ENCODE data around the gene TMEM39A.

The TMEM39A gene
- long read RNA-seq, full-length matches to known transcripts, result 118 of 195 reads
- long read RNA-seq, partial matches to known transcripts, result 13 of 195 reads
- long read RNA-seq, other reads (novel, unspliced or antisense), result 64 of 195 reads

- peak within 1 kb of the TSS; percentile 75 for H3K27ac ChIP-seq (replicated peaks)
- TF ChIP-seq CTCF (IDR thresholded peaks at IDR 0.05; ENCODE audit: insufficient read depth, low read length), result no peak
- TF ChIP-seq REST (IDR thresholded peaks at IDR 0.05; ENCODE audit: insufficient replicate concordance, low read depth), result peak; percentile 61
- peak; percentile 67 for TF ChIP-seq GABPA (IDR thresholded peaks at IDR 0.05; ENCODE audit: low read depth)
- peak; percentile 98 for TF ChIP-seq SPI1 (IDR thresholded peaks at IDR 0.05; ENCODE audit: borderline replicate concordance, low read depth)
- peak; percentile 99 for TF ChIP-seq POLR2AphosphoS5 (IDR thresholded peaks at IDR 0.05; ENCODE audit: low read depth)
- H3K27me3 ChIP-seq (ENCODE audit: insufficient read depth, poor library complexity, severe bottlenecking), result no peaks in the 10 kb centered on the region
- H3K4me3 ChIP-seq (replicated peaks; ENCODE audit: insufficient read depth, low read length), result peak within 1 kb of the TSS; percentile 97
- peak; percentile 95 to 99 for DNase-seq (ENCODE audit: low read depth in 1 of 2, low spot score in 1 of 2)
These were observed at the start of gene TMEM39A for GRCh38 chr3:119463171-119464169. Gene TMEM39A (minus strand): TSS chr3:119463615. CDS start chr3:119462074, 1,541 bp downstream.

- no peak overlapping the region for H3K4me3 ChIP-seq (replicated peaks; ENCODE audit: insufficient read depth, low read length)
- no peak overlapping the region for H3K27ac ChIP-seq (replicated peaks)
- no peak for DNase-seq (ENCODE audit: low read depth in 1 of 2, low spot score in 1 of 2)
- TF ChIP-seq SPI1 (IDR thresholded peaks at IDR 0.05; ENCODE audit: borderline replicate concordance, low read depth) (no peak), POLR2AphosphoS5 (IDR thresholded peaks at IDR 0.05; ENCODE audit: low read depth) (no peak), CTCF (IDR thresholded peaks at IDR 0.05; ENCODE audit: insufficient read depth, low read length) (no peak), GABPA (IDR thresholded peaks at IDR 0.05; ENCODE audit: low read depth) (no peak), REST (IDR thresholded peaks at IDR 0.05; ENCODE audit: insufficient replicate concordance, low read depth) (no peak)
- no peaks in the 10 kb centered on the region for H3K27me3 ChIP-seq (ENCODE audit: insufficient read depth, poor library complexity, severe bottlenecking)
These were observed 47.3 kb upstream of the TMEM39A start for GRCh38 chr3:119510690-119511089.

- H3K27ac ChIP-seq (replicated peaks), result 0 out of 2 replicates have a peak overlapping the region, but pooled peaks have one; percentile 23
- H3K4me3 ChIP-seq (replicated peaks; ENCODE audit: insufficient read depth, low read length), result no peak overlapping the region
- peak in 1 of 2 experiments; percentile 35 for DNase-seq (ENCODE audit: low read depth in 1 of 2, low spot score in 1 of 2)
- TF ChIP-seq SPI1 (IDR thresholded peaks at IDR 0.05; ENCODE audit: borderline replicate concordance, low read depth), result no peak
- no peak for TF ChIP-seq CTCF (IDR thresholded peaks at IDR 0.05; ENCODE audit: insufficient read depth, low read length)
- no peak for TF ChIP-seq POLR2AphosphoS5 (IDR thresholded peaks at IDR 0.05; ENCODE audit: low read depth)
- TF ChIP-seq REST (IDR thresholded peaks at IDR 0.05; ENCODE audit: insufficient replicate concordance, low read depth), result no peak
- no peak for TF ChIP-seq GABPA (IDR thresholded peaks at IDR 0.05; ENCODE audit: low read depth)
- no peaks in the 10 kb centered on the region for H3K27me3 ChIP-seq (ENCODE audit: insufficient read depth, poor library complexity, severe bottlenecking)
These were observed 44.9 kb upstream of the TMEM39A start for GRCh38 chr3:119508172-119508845.
